Neural cell (in vitro differentiated cells): ENCODE results near the gene NPAS2. TPM values are rescaled to one million over a fixed set of nuclear protein-coding genes. Genes with fewer than 3 reads are reported as not detected.

Source experiments
- H2AFZ ChIP-seq: fragments of 200-600, 300-800 bp; sonication (generic), shearing (Covaris generic); 2 replicates; pipeline ENCODE4 v1.6.0; 2014; ENCODE audit warnings: low read depth, mild to moderate bottlenecking, antibody characterized with exemption, low read length, moderate library complexity
- H3F3A ChIP-seq: fragments of 200-600 bp; shearing (Covaris generic); 2 replicates; pipeline ENCODE4 v1.6.1; 2016; ENCODE audit warnings: mild to moderate bottlenecking, moderate library complexity, mixed read lengths, antibody characterized with exemption, low read length; ENCODE audit not compliant: insufficient read depth, poor library complexity, severe bottlenecking
- H3K27ac ChIP-seq: fragments of 200-600, 300-800 bp; sonication (generic), shearing (Covaris generic); 2 replicates; pipeline ENCODE4 v1.5.1; 2014; ENCODE audit warnings: mild to moderate bottlenecking, low read length, moderate library complexity
- H3K27me3 ChIP-seq: fragments of 300-800, 200-600 bp; sonication (generic), shearing (Covaris generic); 2 replicates; pipeline ENCODE4 v1.6.0; 2014; ENCODE audit warnings: mild to moderate bottlenecking, low read depth, low read length, moderate library complexity; ENCODE audit not compliant: insufficient read depth
- H3K36me3 ChIP-seq: fragments of 300-800, 200-600 bp; sonication (generic), shearing (Covaris generic); 2 replicates; pipeline ENCODE4 v1.5.1; 2014; ENCODE audit warnings: mild to moderate bottlenecking, antibody characterized with exemption, low read length, moderate library complexity; ENCODE audit not compliant: insufficient read depth
- H3K4me2 ChIP-seq: fragments of 300-800, 200-600 bp; sonication (generic), shearing (Covaris generic); 2 replicates; pipeline ENCODE4 v1.6.0; 2014; ENCODE audit warnings: mild to moderate bottlenecking, low read length
- H3K4me3 ChIP-seq: fragments of 300-800, 200-600 bp; sonication (generic), shearing (Covaris generic); 2 replicates; pipeline ENCODE4 v1.5.1; 2014; ENCODE audit warnings: mild to moderate bottlenecking, low read length, moderate library complexity
- H3K79me2 ChIP-seq: fragments of 200-600 bp; shearing (Covaris generic); replicated peaks from 2 replicates; pipeline ENCODE4 v1.6.0; 2014; ENCODE audit warnings: mild to moderate bottlenecking, low read length, moderate library complexity; ENCODE audit not compliant: insufficient read depth
- H3K9ac ChIP-seq: fragments of 300-800, 200-600 bp; sonication (generic), shearing (Covaris generic); 2 replicates; pipeline ENCODE4 v1.6.1; 2016; ENCODE audit warnings: mild to moderate bottlenecking, low read length, mixed read lengths
- H3K9me2 ChIP-seq: fragments of 200-600 bp; shearing (Covaris generic); 2 replicates; pipeline ENCODE4 v1.6.1; 2016; ENCODE audit warnings: mild to moderate bottlenecking, low read length, mixed read lengths; ENCODE audit not compliant: insufficient read depth
- H3K9me3 ChIP-seq: fragments of 200-600, 300-800 bp; sonication (generic), shearing (Covaris generic); 2 replicates; pipeline ENCODE4 v1.6.1; 2016; ENCODE audit warnings: mild to moderate bottlenecking, mixed run types, low read length, moderate library complexity, mixed read lengths
- H4K20me1 ChIP-seq: fragments of 200-600 bp; shearing (Covaris generic); 2 replicates; pipeline ENCODE4 v1.6.1; 2016; ENCODE audit warnings: mild to moderate bottlenecking, mixed run types; ENCODE audit not compliant: insufficient read depth
- EP300 ChIP-seq: fragments of 450-650 bp; conservative IDR thresholded peaks from 2 replicates; pipeline ENCODE4 v1.6.1; 2014; ENCODE audit warnings: antibody characterized with exemption, mild to moderate bottlenecking, moderate library complexity; ENCODE audit not compliant: poor library complexity, severe bottlenecking
- EZH2 ChIP-seq: fragments of 200-600, 300-800 bp; shearing (Covaris generic), sonication (generic); IDR thresholded peaks from 2 replicates; pipeline ENCODE4 v1.6.1; 2014; ENCODE audit warnings: antibody characterized with exemption, low read length, borderline replicate concordance, mild to moderate bottlenecking; ENCODE audit not compliant: insufficient read depth, poor library complexity, severe bottlenecking
- MXI1 ChIP-seq: fragments of 450-650 bp; conservative IDR thresholded peaks from 2 replicates; pipeline ENCODE4 v1.6.1; 2014; ENCODE audit warnings: antibody characterized with exemption, mild to moderate bottlenecking; ENCODE audit not compliant: poor library complexity, severe bottlenecking
- POLR2AphosphoS5 ChIP-seq: IDR thresholded peaks from 2 replicates; pipeline ENCODE4 v1.6.1; 2012
- RAD21 ChIP-seq: fragments of 450-650 bp; conservative IDR thresholded peaks from 2 replicates; pipeline ENCODE4 v1.6.1; 2014; ENCODE audit warnings: antibody characterized with exemption, mild to moderate bottlenecking, moderate library complexity
- SMC3 ChIP-seq: fragments of 450-650 bp; conservative IDR thresholded peaks from 2 replicates; pipeline ENCODE4 v1.6.1; 2014; ENCODE audit warnings: antibody characterized with exemption, mild to moderate bottlenecking, moderate library complexity; ENCODE audit not compliant: poor library complexity
- TAF1 ChIP-seq: IDR thresholded peaks from 2 replicates; pipeline ENCODE4 v1.6.1; 2012; ENCODE audit warnings: low read depth
- polyA plus RNA-seq: library from polyadenylated mRNA; depleted of rRNA; stranded (reverse); fragments of >200 nt; gene quantifications from 2 replicates; pipeline ENCODE4 v1.2.3, GENCODE V29; 2014
- TF ChIP-seq, protein P1 (sequence below): fragments of 450-650 bp; IDR thresholded peaks from 2 replicates; pipeline ENCODE4 v1.5.1; 2014; ENCODE audit warnings: antibody characterized with exemption, mild to moderate bottlenecking, moderate library complexity; ENCODE audit not compliant: poor library complexity, severe bottlenecking
- TF ChIP-seq, protein P2 (sequence below): IDR thresholded peaks from 2 replicates; pipeline ENCODE4 v1.6.1; 2012; ENCODE audit warnings: borderline replicate concordance

NPAS2 gene
- polyA plus RNA-seq, 1 donor from 2014 or later: 2.1 TPM

DNA sequence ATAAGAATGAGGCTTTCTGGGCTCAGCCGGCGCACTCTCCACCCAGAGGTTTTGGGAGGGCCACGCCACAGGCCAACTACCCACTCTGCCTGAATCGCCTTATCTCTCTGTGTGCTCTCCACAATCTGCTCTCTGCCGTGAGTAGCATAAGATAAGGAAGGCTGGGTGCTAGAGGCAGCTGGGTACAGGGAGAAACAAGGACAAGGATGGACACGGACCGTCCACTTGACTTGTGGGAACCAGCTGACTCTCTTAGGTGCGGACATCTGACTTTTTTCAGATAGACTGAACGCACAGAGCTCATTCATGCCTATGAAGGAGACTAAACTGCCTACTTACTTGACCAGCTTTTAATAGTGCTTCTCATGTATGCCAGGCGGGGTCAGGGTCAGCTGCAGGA, 14.3 kb downstream of the NPAS2 start:
- H3K27me3 ChIP-seq: no peaks in the 10 kb centered on the region
- H3K9me3 ChIP-seq: no peaks in the 10 kb centered on the region
- no peaks in the 10 kb centered on the region for H4K20me1 ChIP-seq
- no peak overlapping the region for H3K4me2 ChIP-seq
- no peaks in the 10 kb centered on the region for H3K36me3 ChIP-seq
- no peaks in the 10 kb centered on the region for H3F3A ChIP-seq
- TF ChIP-seq RAD21 (no peak), EP300 (no peak), SMC3 (no peak), EZH2 (no peak), TAF1 (no peak), MXI1 (no peak), POLR2AphosphoS5 (no peak)
- TF ChIP-seq, protein P1, sequence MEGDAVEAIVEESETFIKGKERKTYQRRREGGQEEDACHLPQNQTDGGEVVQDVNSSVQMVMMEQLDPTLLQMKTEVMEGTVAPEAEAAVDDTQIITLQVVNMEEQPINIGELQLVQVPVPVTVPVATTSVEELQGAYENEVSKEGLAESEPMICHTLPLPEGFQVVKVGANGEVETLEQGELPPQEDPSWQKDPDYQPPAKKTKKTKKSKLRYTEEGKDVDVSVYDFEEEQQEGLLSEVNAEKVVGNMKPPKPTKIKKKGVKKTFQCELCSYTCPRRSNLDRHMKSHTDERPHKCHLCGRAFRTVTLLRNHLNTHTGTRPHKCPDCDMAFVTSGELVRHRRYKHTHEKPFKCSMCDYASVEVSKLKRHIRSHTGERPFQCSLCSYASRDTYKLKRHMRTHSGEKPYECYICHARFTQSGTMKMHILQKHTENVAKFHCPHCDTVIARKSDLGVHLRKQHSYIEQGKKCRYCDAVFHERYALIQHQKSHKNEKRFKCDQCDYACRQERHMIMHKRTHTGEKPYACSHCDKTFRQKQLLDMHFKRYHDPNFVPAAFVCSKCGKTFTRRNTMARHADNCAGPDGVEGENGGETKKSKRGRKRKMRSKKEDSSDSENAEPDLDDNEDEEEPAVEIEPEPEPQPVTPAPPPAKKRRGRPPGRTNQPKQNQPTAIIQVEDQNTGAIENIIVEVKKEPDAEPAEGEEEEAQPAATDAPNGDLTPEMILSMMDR: no peak
- TF ChIP-seq, protein P2, sequence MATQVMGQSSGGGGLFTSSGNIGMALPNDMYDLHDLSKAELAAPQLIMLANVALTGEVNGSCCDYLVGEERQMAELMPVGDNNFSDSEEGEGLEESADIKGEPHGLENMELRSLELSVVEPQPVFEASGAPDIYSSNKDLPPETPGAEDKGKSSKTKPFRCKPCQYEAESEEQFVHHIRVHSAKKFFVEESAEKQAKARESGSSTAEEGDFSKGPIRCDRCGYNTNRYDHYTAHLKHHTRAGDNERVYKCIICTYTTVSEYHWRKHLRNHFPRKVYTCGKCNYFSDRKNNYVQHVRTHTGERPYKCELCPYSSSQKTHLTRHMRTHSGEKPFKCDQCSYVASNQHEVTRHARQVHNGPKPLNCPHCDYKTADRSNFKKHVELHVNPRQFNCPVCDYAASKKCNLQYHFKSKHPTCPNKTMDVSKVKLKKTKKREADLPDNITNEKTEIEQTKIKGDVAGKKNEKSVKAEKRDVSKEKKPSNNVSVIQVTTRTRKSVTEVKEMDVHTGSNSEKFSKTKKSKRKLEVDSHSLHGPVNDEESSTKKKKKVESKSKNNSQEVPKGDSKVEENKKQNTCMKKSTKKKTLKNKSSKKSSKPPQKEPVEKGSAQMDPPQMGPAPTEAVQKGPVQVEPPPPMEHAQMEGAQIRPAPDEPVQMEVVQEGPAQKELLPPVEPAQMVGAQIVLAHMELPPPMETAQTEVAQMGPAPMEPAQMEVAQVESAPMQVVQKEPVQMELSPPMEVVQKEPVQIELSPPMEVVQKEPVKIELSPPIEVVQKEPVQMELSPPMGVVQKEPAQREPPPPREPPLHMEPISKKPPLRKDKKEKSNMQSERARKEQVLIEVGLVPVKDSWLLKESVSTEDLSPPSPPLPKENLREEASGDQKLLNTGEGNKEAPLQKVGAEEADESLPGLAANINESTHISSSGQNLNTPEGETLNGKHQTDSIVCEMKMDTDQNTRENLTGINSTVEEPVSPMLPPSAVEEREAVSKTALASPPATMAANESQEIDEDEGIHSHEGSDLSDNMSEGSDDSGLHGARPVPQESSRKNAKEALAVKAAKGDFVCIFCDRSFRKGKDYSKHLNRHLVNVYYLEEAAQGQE: no peak
- H3K79me2 ChIP-seq: no peaks in the 10 kb centered on the region
- no peak overlapping the region for H3K9ac ChIP-seq
- H2AFZ ChIP-seq: no peak overlapping the region
- H3K4me3 ChIP-seq: no peak overlapping the region
- no peak overlapping the region for H3K27ac ChIP-seq
- H3K9me2 ChIP-seq: no peaks in the 10 kb centered on the region

DNA sequence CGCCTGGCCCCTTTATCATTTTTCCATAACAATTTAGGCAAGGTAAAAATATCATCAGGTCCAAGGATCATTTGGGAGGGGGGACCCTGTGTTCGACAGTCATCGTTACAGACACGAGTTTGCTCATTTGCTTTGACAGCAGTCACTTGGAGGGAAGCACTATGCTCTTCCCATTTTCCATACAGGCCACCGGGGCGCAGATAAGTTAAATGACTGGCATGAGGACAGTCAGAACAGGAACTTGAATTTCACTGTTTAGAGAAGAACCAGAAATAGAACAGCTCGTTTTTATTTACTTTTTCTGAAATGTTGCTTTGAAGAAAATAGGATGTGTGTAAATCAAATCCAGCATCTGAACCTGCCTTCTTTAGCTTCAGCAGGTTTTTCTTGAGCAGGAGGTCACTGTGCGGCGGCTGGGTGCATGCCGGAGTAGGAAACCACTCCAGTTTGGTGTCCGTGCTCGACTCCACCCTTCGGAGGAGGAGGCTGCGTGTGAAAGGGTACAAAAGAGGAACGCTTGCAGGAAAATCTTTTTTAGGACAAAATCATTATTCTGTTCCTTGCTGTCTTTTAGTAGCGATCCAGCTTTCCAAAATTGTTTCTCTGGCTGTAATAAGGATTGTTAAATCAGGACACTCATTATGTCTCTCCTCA, 15.2 kb downstream of the NPAS2 start:
- no peaks in the 10 kb centered on the region for H3F3A ChIP-seq
- no peak overlapping the region for H3K27ac ChIP-seq
- H3K4me2 ChIP-seq: no peak overlapping the region
- H3K9ac ChIP-seq: no peak overlapping the region
- H2AFZ ChIP-seq: no peak overlapping the region
- no peaks in the 10 kb centered on the region for H3K9me2 ChIP-seq
- no peaks in the 10 kb centered on the region for H3K27me3 ChIP-seq
- no peaks in the 10 kb centered on the region for H4K20me1 ChIP-seq
- H3K79me2 ChIP-seq: no peaks in the 10 kb centered on the region
- no peaks in the 10 kb centered on the region for H3K36me3 ChIP-seq
- TF ChIP-seq RAD21: no peak
- TF ChIP-seq TAF1: no peak
- TF ChIP-seq, protein P1: no peak
- TF ChIP-seq, protein P2: no peak
- no peak for TF ChIP-seq EZH2
- TF ChIP-seq SMC3: no peak
- no peak for TF ChIP-seq EP300
- TF ChIP-seq POLR2AphosphoS5: no peak
- H3K4me3 ChIP-seq: no peak overlapping the region
- H3K9me3 ChIP-seq: no peaks in the 10 kb centered on the region
